ENCODE measurements around the gene DUSP10.

DUSP10 gene

GRCh38 chr1:221680085-221680484 lies 61.8 kb downstream of the DUSP10 start:
- TF ChIP-seq, protein P1, sequence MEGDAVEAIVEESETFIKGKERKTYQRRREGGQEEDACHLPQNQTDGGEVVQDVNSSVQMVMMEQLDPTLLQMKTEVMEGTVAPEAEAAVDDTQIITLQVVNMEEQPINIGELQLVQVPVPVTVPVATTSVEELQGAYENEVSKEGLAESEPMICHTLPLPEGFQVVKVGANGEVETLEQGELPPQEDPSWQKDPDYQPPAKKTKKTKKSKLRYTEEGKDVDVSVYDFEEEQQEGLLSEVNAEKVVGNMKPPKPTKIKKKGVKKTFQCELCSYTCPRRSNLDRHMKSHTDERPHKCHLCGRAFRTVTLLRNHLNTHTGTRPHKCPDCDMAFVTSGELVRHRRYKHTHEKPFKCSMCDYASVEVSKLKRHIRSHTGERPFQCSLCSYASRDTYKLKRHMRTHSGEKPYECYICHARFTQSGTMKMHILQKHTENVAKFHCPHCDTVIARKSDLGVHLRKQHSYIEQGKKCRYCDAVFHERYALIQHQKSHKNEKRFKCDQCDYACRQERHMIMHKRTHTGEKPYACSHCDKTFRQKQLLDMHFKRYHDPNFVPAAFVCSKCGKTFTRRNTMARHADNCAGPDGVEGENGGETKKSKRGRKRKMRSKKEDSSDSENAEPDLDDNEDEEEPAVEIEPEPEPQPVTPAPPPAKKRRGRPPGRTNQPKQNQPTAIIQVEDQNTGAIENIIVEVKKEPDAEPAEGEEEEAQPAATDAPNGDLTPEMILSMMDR (IDR thresholded peaks at IDR 0.05): no peak
- TF ChIP-seq ZFX (IDR thresholded peaks at IDR 0.05; ENCODE audit: borderline replicate concordance): no peak
- no peak overlapping the region for H3K27ac ChIP-seq

- H3K27ac ChIP-seq: no peak overlapping the region
- TF ChIP-seq ZFX (IDR thresholded peaks at IDR 0.05; ENCODE audit: borderline replicate concordance): no peak
- TF ChIP-seq, protein P1 (IDR thresholded peaks at IDR 0.05): no peak
These were observed 63.9 kb downstream of the DUSP10 start for GRCh38 chr1:221678014-221678413.

GRCh38 chr1:221675880-221676800 lies 65.7 kb downstream of the DUSP10 start:
- no peak overlapping the region for H3K27ac ChIP-seq
- TF ChIP-seq, protein P1 (IDR thresholded peaks at IDR 0.05): no peak
- no peak for TF ChIP-seq ZFX (IDR thresholded peaks at IDR 0.05; ENCODE audit: borderline replicate concordance)

DNA sequence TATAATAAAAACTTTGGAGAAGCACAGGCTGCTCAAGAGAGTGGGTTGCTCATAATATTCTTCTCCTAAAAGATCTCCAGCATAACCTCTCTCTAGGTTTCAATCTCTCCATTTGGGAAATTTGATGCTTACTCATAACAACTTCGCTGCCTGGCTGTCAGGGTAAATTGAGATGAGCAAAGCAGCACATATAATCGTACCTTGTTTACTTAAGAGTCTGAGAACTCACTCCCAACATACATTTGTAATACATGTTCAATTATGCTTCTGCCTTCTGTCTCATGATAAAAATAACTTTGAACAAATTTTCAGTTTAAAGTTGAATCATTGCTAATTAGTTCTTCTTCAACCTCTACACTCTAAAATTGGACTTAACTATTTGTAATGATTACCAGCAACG lies 68.9 kb downstream of the DUSP10 start:
- TF ChIP-seq, protein P1 (IDR thresholded peaks at IDR 0.05): no peak
- TF ChIP-seq ZFX (IDR thresholded peaks at IDR 0.05; ENCODE audit: borderline replicate concordance): no peak
- H3K27ac ChIP-seq: no peak overlapping the region

- no peak overlapping the region for H3K27ac ChIP-seq
- no peak for TF ChIP-seq ZFX (IDR thresholded peaks at IDR 0.05; ENCODE audit: borderline replicate concordance)
- TF ChIP-seq, protein P1 (IDR thresholded peaks at IDR 0.05): no peak
These were observed 69.6 kb downstream of the DUSP10 start for GRCh38 chr1:221672239-221672645.

DNA sequence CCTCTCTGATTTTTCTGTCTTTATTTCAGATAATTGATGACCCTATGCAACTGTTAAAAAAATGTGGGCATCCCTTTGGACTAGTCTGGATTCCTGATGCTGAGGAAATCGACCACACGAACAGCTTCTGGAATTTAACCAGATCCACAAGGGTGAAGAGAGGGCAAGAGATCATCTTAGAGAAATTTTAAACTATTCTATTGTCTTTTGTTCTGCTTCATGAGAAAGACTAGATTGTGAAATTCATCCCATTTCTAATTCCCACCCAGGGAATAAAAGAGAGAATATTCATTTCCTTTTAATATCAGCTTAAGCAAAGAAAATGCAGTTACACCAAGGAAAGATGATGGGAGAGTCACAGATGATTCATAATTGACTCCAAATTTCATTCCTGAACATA lies 71.8 kb downstream of the DUSP10 start:
- TF ChIP-seq, protein P1 (IDR thresholded peaks at IDR 0.05): no peak
- TF ChIP-seq ZFX (IDR thresholded peaks at IDR 0.05; ENCODE audit: borderline replicate concordance): no peak
- no peak overlapping the region for H3K27ac ChIP-seq

- TF ChIP-seq ZFX (IDR thresholded peaks at IDR 0.05; ENCODE audit: borderline replicate concordance): no peak
- TF ChIP-seq, protein P1 (IDR thresholded peaks at IDR 0.05): no peak
- no peak overlapping the region for H3K27ac ChIP-seq
These were observed 72.4 kb downstream of the DUSP10 start for GRCh38 chr1:221669441-221669840.
